ENCODE measurements around the gene TNFSF11.

Gene TNFSF11

DNA sequence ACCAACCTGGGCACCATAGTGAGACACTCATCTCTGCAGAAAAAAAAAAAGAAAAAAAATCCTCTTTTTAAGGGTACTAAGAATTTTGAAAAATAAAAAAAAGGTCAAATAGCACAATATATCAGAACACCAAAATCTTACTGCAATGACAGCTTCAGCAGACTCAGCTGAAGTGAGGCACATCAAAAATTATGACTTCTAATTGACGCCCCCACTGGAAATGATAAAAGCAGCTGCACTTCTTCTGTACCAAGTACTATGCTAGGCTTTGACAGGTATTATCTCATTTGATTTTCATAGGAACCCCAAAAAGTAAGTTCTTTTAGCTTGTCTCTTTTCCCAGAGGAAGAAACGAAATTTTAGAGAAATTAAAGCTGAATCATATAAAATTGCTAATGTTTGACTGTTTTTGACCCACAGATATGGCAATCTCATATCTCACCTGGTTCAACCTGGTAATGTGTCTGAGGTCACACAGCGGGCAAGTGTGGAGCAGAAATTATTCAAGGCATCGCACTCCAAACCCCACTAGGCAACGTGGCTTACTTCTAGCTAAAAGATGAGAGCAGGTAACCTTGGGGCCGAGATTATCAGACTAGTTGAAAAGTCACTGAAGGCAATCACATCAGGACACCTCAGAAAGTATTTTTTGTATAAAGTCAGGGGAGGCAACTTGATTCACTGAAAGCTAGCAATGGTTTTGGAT, 78.1 kb downstream of the TNFSF11 start:
- DNase-seq (ENCODE audit: low read depth in 1 of 2, low spot score in 1 of 2) = no peak

DNA sequence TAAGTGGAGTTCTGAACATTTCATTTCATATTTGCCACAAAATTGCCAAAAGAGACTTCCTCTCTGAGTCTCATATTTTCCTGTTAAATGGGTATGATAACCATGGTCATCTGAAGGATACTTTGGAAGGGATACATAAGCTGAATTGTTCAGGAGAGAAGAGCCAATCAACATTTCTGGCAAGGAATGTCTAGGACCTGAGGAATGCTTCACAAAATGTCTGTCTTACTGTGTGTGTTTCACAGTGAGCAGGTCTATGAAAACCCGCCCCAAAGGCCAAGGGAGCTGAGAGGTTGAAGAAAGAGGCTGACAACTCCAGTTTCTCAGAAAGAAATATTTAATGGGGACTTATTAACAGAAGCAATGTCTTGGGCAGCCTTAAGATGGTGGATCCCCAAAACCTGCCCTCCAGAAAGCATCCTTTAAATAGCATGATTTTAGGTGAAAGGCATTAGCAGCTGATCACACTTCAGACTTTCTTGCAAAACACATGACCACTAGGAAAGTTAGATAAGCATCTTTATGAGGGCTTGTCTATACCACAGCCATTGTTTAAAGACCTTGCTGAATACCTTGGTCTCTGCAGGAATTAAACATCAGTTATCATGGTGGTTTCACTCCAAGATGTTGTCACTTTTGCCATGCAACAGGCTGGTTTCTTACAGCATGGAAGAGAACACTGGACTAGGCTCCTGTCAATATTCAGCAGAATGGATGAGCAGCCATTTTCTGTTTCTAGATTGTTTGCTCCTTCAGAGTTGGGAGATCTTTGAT, 78.9 kb downstream of the TNFSF11 start:
- no peak for DNase-seq (ENCODE audit: low read depth in 1 of 2, low spot score in 1 of 2)

- DNase-seq (ENCODE audit: low read depth in 1 of 2, low spot score in 1 of 2) = no peak
Measured at GRCh38 chr13:42653679-42654078, 79.7 kb downstream of the TNFSF11 start.

DNA sequence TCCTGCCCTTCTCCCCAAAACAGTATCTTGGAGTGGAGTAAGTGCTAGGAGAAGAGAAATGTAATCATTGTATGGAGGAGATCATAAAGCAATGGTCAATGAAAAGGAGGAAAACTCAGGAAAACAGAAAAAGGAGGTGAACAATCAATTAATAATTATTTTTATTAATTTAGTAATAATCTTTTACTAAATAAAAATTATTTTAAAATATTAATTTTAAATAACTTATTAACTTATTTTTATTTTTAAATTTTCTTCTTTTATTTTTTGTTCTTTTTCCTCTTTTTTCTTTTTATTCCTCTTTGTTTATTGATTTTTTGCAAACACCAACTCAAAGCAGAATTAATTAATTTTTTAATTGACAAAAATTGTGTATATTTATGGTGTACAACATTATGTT, 80.3 kb downstream of the TNFSF11 start:
- DNase-seq (ENCODE audit: low read depth in 1 of 2, low spot score in 1 of 2) = no peak

DNA sequence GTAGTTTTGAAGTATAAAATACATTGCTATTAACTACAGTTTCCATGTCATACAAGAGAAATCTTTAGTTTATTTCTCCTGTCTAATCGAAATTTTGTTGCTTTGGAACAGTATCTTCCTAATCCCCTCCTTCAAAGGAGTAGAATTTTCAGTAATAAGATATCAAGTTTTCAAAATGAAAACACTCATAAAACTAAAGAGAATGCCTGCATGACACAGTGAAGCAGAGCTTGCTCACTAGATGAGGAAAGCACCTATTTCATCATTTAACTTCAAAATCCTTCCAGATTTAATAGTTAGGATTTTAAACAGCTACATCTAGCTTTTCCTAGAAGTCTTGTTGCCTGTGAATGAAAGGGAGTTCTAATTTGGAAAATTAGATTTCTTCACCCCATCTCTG, 80.8 kb downstream of the TNFSF11 start:
- no peak for DNase-seq (ENCODE audit: low read depth in 1 of 2, low spot score in 1 of 2)

GRCh38 chr13:42656161-42656560, 82.2 kb downstream of the TNFSF11 start:
- no peak for DNase-seq (ENCODE audit: low read depth in 1 of 2, low spot score in 1 of 2)

- no peak for DNase-seq (ENCODE audit: low read depth in 1 of 2, low spot score in 1 of 2)
Measured at GRCh38 chr13:42656958-42657357, 83.0 kb downstream of the TNFSF11 start.
